ENCODE data around the gene SNCB. TPM values are rescaled to one million over a fixed set of nuclear protein-coding genes. Genes with fewer than 3 reads are reported as not detected.

The SNCB gene
- total and polyA plus RNA-seq, 2 of the 13 experiments (the other 11 are each of a cell fraction or from before 2014, with no cell fraction given): not detected

- BruUV-seq (replicated peaks): no TSS peak
- Histone ChIP-seq H3K4me3 (replicated peaks in 1 of 3; ENCODE audit: insufficient read depth in 1 of 3, low read depth in 2 of 3, low read length in 3 of 3) (no peak overlapping the region), H2AFZ (ENCODE audit: low read length) (no peak overlapping the region), H4K20me1 (ENCODE audit: insufficient read depth, low read length) (no peaks in the 10 kb centered on the region), H3K4me1 (ENCODE audit: insufficient read depth, low read length) (peaks cover 9% of the 10 kb centered on the region), H3K9ac (ENCODE audit: insufficient read depth, low read depth, low read length) (no peak overlapping the region), H3K27me3 (ENCODE audit: control insufficient read depth in 1 of 2, insufficient read depth in 2 of 2, low read length in 2 of 2) (peaks cover 5 to 15% of the 10 kb centered on the region in 2 experiments; a peak in 4 of 5 replicates), H3K4me2 (ENCODE audit: low read depth, low read length) (no peak overlapping the region), H3K27ac (ENCODE audit: extremely low read length, insufficient read depth, low read length) (no peak overlapping the region), H3K36me3 (replicated peaks in 1 of 2; ENCODE audit: control insufficient read depth in 1 of 2, insufficient read depth in 2 of 2, low read length in 2 of 2) (no peaks in the 10 kb centered on the region), H3K9me3 (ENCODE audit: low read length) (no peaks in the 10 kb centered on the region), H3K79me2 (ENCODE audit: insufficient read depth, low read length) (no peaks in the 10 kb centered on the region)
- DNase-seq (ENCODE audit: low spot score) (no peak), ATAC-seq (no peak), FAIRE-seq (no peak)
- ChIA-PET POLR2A (no interaction called here), CTCF (ENCODE audit: low intra/inter-chr PET ratio, low total read pairs) (no interaction called here)
- intact Hi-C loops (cut with micrococcal nuclease; ENCODE audit: unreplicated experiment): no loop called here
- in situ Hi-C loops (cut with HindIII; ENCODE audit: extremely low pct_ligation_motif_present, low pct_unique_long_range_greater_than_20kb): loop anchor here (10.0 kb wide), 1 partner anchor 291 kb away; no protein-coding TSS in a partner anchor
- WGBS (ENCODE audit: low lambda C conversion rate): 67% methylated on average over 9 of the region's 10 CpGs
- TF ChIP-seq SALL1 (CRISPR knock-in tag; IDR thresholded peaks at IDR 0.05) (no peak), ZNF788 (CRISPR knock-in tag; IDR thresholded peaks at IDR 0.05; ENCODE audit: borderline replicate concordance) (no peak), ZNF446 (CRISPR knock-in tag; IDR thresholded peaks at IDR 0.05) (no peak)
These were observed 33.2 kb upstream of the SNCB start for GRCh38 chr5:176663566-176663965.

- Histone ChIP-seq H3K79me2 (ENCODE audit: insufficient read depth, low read length) (no peaks in the 10 kb centered on the region), H3K4me2 (ENCODE audit: low read depth, low read length) (no peak overlapping the region), H3K9ac (ENCODE audit: insufficient read depth, low read depth, low read length) (no peak overlapping the region), H3K27me3 (ENCODE audit: control insufficient read depth in 1 of 2, insufficient read depth in 2 of 2, low read length in 2 of 2) (peaks cover 5 to 10% of the 10 kb centered on the region in 2 experiments; a peak in 4 of 5 replicates), H3K4me3 (replicated peaks in 1 of 3; ENCODE audit: insufficient read depth in 1 of 3, low read depth in 2 of 3, low read length in 3 of 3) (no peak overlapping the region), H3K4me1 (ENCODE audit: insufficient read depth, low read length) (peaks cover 14% of the 10 kb centered on the region), H3K36me3 (replicated peaks in 1 of 2; ENCODE audit: control insufficient read depth in 1 of 2, insufficient read depth in 2 of 2, low read length in 2 of 2) (no peaks in the 10 kb centered on the region), H3K9me3 (ENCODE audit: low read length) (no peaks in the 10 kb centered on the region), H2AFZ (ENCODE audit: low read length) (no peak overlapping the region), H3K27ac (ENCODE audit: extremely low read length, insufficient read depth, low read length) (no peak overlapping the region), H4K20me1 (ENCODE audit: insufficient read depth, low read length) (no peaks in the 10 kb centered on the region)
- in situ Hi-C loops (cut with HindIII; ENCODE audit: extremely low pct_ligation_motif_present, low pct_unique_long_range_greater_than_20kb) (loop anchor here (10.0 kb wide), 1 partner anchor 292 kb away; no protein-coding TSS in a partner anchor), intact Hi-C loops (cut with micrococcal nuclease; ENCODE audit: unreplicated experiment) (no loop called here)
- ChIA-PET CTCF (ENCODE audit: low intra/inter-chr PET ratio, low total read pairs) (no interaction called here), POLR2A (no interaction called here)
- ATAC-seq (no peak), FAIRE-seq (no peak), DNase-seq (ENCODE audit: low spot score) (no peak)
- 46% methylated on average over 12 of the region's 21 CpGs for WGBS (ENCODE audit: low lambda C conversion rate)
- TF ChIP-seq RARG (CRISPR knock-in tag; IDR thresholded peaks at IDR 0.05; ENCODE audit: low read depth) (no peak), ZNF441 (CRISPR knock-in tag; IDR thresholded peaks at IDR 0.05; ENCODE audit: borderline replicate concordance) (no peak), ZBTB14 (CRISPR knock-in tag; IDR thresholded peaks at IDR 0.05) (no peak), ZSCAN30 (CRISPR knock-in tag; IDR thresholded peaks at IDR 0.05) (no peak), FOSL2 (CRISPR knock-in tag; IDR thresholded peaks at IDR 0.05) (no peak), GATA4 (IDR thresholded peaks at IDR 0.05; ENCODE audit: borderline replicate concordance, low read depth) (no peak)
- TF ChIP-seq, protein P1, sequence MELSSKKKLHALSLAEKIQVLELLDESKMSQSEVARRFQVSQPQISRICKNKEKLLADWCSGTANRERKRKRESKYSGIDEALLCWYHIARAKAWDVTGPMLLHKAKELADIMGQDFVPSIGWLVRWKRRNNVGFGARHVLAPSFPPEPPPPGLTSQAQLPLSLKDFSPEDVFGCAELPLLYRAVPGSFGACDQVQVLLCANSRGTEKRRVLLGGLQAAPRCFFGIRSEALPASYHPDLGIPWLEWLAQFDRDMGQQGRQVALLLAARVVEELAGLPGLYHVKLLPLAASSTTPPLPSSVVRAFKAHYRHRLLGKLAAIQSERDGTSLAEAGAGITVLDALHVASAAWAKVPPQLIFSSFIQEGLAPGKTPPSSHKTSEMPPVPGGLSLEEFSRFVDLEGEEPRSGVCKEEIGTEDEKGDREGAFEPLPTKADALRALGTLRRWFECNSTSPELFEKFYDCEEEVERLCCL (CRISPR knock-in tag; IDR thresholded peaks at IDR 0.05; ENCODE audit: borderline replicate concordance): no peak
- TF ChIP-seq, protein P2, sequence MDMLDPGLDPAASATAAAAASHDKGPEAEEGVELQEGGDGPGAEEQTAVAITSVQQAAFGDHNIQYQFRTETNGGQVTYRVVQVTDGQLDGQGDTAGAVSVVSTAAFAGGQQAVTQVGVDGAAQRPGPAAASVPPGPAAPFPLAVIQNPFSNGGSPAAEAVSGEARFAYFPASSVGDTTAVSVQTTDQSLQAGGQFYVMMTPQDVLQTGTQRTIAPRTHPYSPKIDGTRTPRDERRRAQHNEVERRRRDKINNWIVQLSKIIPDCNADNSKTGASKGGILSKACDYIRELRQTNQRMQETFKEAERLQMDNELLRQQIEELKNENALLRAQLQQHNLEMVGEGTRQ (IDR thresholded peaks at IDR 0.05; ENCODE audit: low read depth, low read length): no peak
- TF ChIP-seq, protein P2 (CRISPR knock-in tag; IDR thresholded peaks at IDR 0.05; ENCODE audit: borderline replicate concordance): no peak
- no TSS peak for BruUV-seq (replicated peaks)
These were observed 32.3 kb upstream of the SNCB start for GRCh38 chr5:176662371-176663333.
